Sigmoid colon (tissue), 7 donors: ENCODE measurements around the gene POTEF. TPM values are rescaled to one million over a fixed set of nuclear protein-coding genes. Genes with fewer than 3 reads are reported as not detected.
"Not testable (repeated sequence)": the region's sequence is repeated elsewhere in the genome, so short reads cannot be mapped to it uniquely, and the experiment has no call there.

ENCODE experiments used
- DNase-seq: peaks from one replicate; pipeline ENCODE4 v3.0.0-alpha.2; 2019
- H3K27ac ChIP-seq, 4 donors: fragments of 200-600 bp; sonication (generic); one replicate each; pipeline ENCODE4 v1.5.1; 2016 to 2019; ENCODE audit warnings: mild to moderate bottlenecking in 1 of 4
- H3K27me3 ChIP-seq, 3 donors: fragments of 200-600 bp; sonication (generic); one replicate each; pipeline ENCODE4 v1.5.1; 2019; ENCODE audit warnings: mild to moderate bottlenecking in 1 of 3
- H3K36me3 ChIP-seq, 4 donors: fragments of 200-600 bp; sonication (generic); one replicate each; pipeline ENCODE4 v1.5.1; 2016 to 2019
- H3K4me1 ChIP-seq, 4 donors: fragments of 200-600 bp; sonication (generic); one replicate each; pipeline ENCODE4 v1.5.1; 2017 to 2019
- H3K4me3 ChIP-seq, 4 donors: fragments of 200-600 bp; sonication (generic); one replicate each; pipeline ENCODE4 v1.5.1; 2017 to 2019; ENCODE audit warnings: mild to moderate bottlenecking in 2 of 4, moderate library complexity in 1 of 4
- H3K9me3 ChIP-seq, 4 donors: fragments of 200-600 bp in 3 of 4; sonication (generic) in 3 of 4; one replicate each; pipeline versions ENCODE4 v1.5.1 to v1.6.1; 2013 to 2019
- CTCF ChIP-seq, 4 experiments: fragments of 450-650 bp in 3 of 4; fragments of 200-600 bp in 1 of 4; IDR thresholded peaks; one replicate each; pipeline ENCODE4 v1.5.1; 2016 to 2019; ENCODE audit warnings: antibody characterized with exemption in 4 of 4, mild to moderate bottlenecking in 3 of 4, moderate library complexity in 2 of 4
- EP300 ChIP-seq, 4 donors: sonication (generic); formaldehyde crosslinking; IDR thresholded peaks; one replicate each; pipeline ENCODE4 v1.6.1; 2017; ENCODE audit warnings: antibody characterized with exemption in 4 of 4
- POLR2A ChIP-seq, 2 donors: fragments of 450-650 bp; IDR thresholded peaks; one replicate each; pipeline ENCODE4 v1.6.1; 2016; ENCODE audit warnings: antibody characterized with exemption in 2 of 2, mild to moderate bottlenecking in 2 of 2, moderate library complexity in 2 of 2
- POLR2AphosphoS5 ChIP-seq, 4 donors: sonication (generic); formaldehyde crosslinking; IDR thresholded peaks; one replicate each; pipeline ENCODE4 v1.6.1; 2017; ENCODE audit warnings: antibody characterized with exemption in 4 of 4
- WGBS, 2 donors: extraction: QIAGEN DNeasy Blood & Tissue Kit; methylation state at CpG; one replicate each; pipeline ENCODE4 v1.1.7; 2013; 5-methylcytosine and 5-hydroxymethylcytosine counted together
- intact Hi-C: fragments of 100-400 bp; cut with DNase I; formaldehyde crosslinking; loops from one replicate; pipeline ENCODE4 v1.15.1; 2023
- polyA plus RNA-seq, 3 donors: library from polyadenylated mRNA; stranded (reverse); fragments of 200-250 nt; gene quantifications; one replicate each; pipeline ENCODE4 v1.2.3, GENCODE V29; 2013
- total RNA-seq, 4 donors: library from RNA; depleted of rRNA; stranded (reverse); fragments of >200 nt; gene quantifications; one replicate each; pipeline ENCODE4 v1.1.0, GENCODE V29; 2016
- donor health status: healthy with polysubstance abuse.
- donor health status: Bipolar disorder and iron deficiency.
- donor health status: healthy.

POTEF gene
- total and polyA plus RNA-seq, 7 donors, result not detected

DNA sequence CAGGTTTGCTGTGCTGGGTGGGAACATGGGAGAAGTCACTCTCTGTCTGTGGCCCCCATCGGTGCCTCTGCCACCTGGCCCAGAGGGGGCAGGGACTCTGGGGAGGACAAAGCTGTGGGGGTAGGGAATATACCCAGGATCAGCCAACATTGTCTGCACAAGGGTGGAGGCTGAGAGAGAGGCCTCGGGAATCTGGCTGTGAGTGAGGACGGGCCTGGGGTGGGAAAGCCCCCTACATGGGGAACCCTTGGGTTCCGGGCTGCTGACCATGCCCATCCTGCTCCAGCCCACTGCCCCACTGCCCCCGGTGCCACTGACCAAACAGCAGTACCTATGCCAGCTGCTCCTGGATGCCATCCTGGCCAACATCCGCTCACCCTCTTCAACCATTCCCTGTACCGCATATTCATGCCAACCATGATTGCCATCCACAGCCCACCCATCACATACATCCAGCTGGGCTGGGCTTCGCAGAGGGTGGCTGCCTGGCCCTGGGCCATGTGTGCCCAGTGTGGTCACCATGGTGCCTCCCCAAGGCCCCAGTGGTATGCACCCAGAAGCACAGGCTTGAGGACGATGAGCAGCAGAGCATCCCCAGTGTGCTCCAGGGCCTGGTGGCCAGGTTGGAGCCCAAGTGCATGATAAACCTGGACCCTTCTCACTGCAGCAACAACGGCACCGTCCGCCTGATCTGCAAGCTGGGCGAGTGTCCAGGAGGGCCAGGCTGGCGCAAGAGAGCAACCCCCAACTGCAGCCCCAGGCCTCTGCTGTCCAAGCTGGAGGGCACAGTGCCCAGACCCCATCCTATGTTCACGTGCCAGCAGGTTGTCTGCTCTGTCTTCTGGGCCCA, 6.9 kb upstream of the POTEF start:
- H3K4me1 ChIP-seq, result no peaks in the 10 kb centered on the region
- intact Hi-C loops, result no loop called here
- no peaks in the 10 kb centered on the region for H3K36me3 ChIP-seq
- H3K9me3 ChIP-seq, result no peaks in the 10 kb centered on the region
- DNase-seq, result peak; percentile 57
- no peak overlapping the region for H3K4me3 ChIP-seq
- TF ChIP-seq POLR2A (IDR thresholded peaks at IDR 0.05) (no peak), POLR2AphosphoS5 (IDR thresholded peaks at IDR 0.05) (no peak), CTCF (IDR thresholded peaks at IDR 0.05) (no peak), EP300 (IDR thresholded peaks at IDR 0.05) (no peak)
- H3K27ac ChIP-seq, result no peak overlapping the region
- H3K27me3 ChIP-seq, result no peaks in the 10 kb centered on the region
- 89 to 93% methylated on average over 15 of the region's 15 CpGs for WGBS, 2 donors

DNA sequence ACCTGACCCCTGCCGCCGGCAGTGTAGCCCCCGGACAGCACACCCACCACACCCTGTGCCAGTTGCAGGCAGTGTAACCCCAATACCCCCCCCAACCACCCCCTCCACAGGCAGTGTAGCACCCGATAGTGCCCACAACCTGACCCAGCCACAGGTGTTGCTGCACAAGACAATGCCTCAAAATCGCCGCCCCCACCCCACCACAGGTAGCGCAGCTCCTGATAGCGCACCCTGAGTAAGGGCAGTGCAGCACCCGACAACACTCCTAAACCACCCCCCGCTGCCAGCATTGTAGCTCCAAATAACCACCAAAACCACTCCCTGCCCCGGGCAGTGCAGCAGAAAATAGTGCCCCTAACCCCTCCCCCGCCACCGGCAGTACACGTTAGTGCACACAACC, 558 bp downstream of the POTEF start:
- H3K4me1 ChIP-seq, H3K36me3 ChIP-seq, H3K27me3 ChIP-seq, H3K4me3 ChIP-seq, intact Hi-C loops, H3K9me3 ChIP-seq, H3K27ac ChIP-seq: not testable (repeated sequence)
- DNase-seq, result peak; percentile 32
- WGBS, 2 donors, result 80 to 92% methylated on average over 11 to 14 of the region's 14 CpGs

DNA sequence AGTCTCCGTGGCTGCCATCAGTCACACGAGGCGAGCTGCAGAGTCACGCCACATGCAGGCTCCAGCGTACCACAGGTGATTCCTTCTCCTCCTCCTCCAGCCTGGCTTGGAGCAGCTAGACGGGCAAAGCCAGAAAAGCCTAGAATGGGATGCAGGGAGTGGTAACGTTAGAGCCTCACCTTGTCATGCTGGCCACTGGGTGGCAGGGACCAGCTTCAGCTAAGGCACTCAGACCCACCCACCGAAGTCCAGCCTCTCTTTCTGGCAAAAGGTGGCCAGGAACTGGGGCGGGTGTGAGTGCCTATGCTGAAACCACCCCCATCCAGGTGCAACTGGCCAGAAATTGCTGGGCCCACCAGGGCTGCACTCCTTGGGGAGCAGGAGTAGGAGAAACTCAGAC, 1.3 kb downstream of the POTEF start:
- H3K4me3 ChIP-seq, H3K27ac ChIP-seq, H3K36me3 ChIP-seq, H3K4me1 ChIP-seq, H3K27me3 ChIP-seq, intact Hi-C loops, DNase-seq, H3K9me3 ChIP-seq: not testable (repeated sequence)
- WGBS, 2 donors, result 71% methylated on average over 3 of the region's 9 CpGs; no CpG with 5 or more reads in 1 of the 2 donors

- intact Hi-C loops, H3K27me3 ChIP-seq, H3K4me1 ChIP-seq, H3K9me3 ChIP-seq, H3K4me3 ChIP-seq, H3K36me3 ChIP-seq, H3K27ac ChIP-seq, DNase-seq: not testable (repeated sequence)
- WGBS, 2 donors, result 92 to 94% methylated on average over 35 to 38 of the region's 45 CpGs
These were observed 8.1 kb downstream of the POTEF start for GRCh38 chr2:130120924-130121323.

- DNase-seq, intact Hi-C loops, H3K27me3 ChIP-seq, H3K27ac ChIP-seq, H3K36me3 ChIP-seq, H3K9me3 ChIP-seq, H3K4me1 ChIP-seq, H3K4me3 ChIP-seq: not testable (repeated sequence)
- WGBS, 2 donors, result 66 to 78% methylated on average over 8 of the region's 8 CpGs
These were observed 26.2 kb downstream of the POTEF start for GRCh38 chr2:130102597-130103363.

DNA sequence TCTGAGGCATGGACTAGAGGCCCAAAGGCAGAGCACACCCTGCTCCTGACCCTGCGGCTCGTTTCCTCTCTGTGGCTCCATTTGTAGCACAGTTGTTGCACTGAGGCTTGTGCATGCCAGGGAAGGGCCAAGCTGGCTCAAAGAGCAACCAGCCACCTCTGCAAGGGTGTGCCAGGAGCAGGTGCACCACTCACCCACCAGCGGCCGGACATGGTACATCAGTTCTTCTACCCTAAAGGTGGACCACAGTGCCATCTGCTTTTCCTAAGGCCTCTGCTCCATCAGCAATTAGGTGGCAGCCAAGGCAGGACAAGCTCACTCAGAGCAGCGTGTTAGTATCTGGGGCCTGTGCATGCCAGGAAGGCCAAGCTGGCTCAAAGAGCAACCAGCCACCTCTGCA, 66.4 kb downstream of the POTEF start:
- H3K9me3 ChIP-seq, H3K4me3 ChIP-seq, H3K27ac ChIP-seq, intact Hi-C loops, H3K4me1 ChIP-seq, H3K36me3 ChIP-seq, H3K27me3 ChIP-seq: not testable (repeated sequence)
- DNase-seq, result peak; percentile 69
- WGBS, 2 donors, result 79 to 88% methylated on average over 4 to 5 of the region's 5 CpGs

DNA sequence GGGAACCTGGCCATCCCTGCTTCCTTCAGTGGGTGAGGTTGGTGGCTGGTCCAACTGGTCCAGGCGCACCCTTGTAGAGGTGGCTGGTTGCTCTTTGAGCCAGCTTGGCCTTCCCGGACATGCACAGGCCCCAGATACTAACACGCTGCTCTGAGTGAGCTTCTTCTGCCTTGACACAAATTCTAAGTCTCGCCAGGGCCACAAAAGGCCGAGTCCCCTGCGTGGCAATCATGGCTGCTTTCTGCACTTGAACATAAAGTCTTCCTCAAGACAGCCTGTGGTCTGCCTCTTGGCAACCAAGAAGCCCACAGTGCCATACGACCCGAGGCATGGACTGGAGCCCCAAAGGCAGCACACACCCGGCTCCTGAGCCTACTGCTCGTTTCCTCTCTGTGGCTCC, 69.0 kb downstream of the POTEF start:
- DNase-seq, H3K4me1 ChIP-seq, H3K27ac ChIP-seq, H3K9me3 ChIP-seq, H3K4me3 ChIP-seq, H3K36me3 ChIP-seq, intact Hi-C loops, H3K27me3 ChIP-seq: not testable (repeated sequence)
- WGBS, 2 donors, result 89 to 91% methylated on average over 6 of the region's 10 CpGs

GRCh38 chr2:130056336-130056735, 72.7 kb downstream of the POTEF start:
- WGBS, 2 donors, result 19 to 55% methylated on average over 5 to 6 of the region's 7 CpGs
- H3K27ac ChIP-seq, DNase-seq, H3K4me1 ChIP-seq, H3K9me3 ChIP-seq, H3K27me3 ChIP-seq, intact Hi-C loops, H3K36me3 ChIP-seq, H3K4me3 ChIP-seq: not testable (repeated sequence)

DNA sequence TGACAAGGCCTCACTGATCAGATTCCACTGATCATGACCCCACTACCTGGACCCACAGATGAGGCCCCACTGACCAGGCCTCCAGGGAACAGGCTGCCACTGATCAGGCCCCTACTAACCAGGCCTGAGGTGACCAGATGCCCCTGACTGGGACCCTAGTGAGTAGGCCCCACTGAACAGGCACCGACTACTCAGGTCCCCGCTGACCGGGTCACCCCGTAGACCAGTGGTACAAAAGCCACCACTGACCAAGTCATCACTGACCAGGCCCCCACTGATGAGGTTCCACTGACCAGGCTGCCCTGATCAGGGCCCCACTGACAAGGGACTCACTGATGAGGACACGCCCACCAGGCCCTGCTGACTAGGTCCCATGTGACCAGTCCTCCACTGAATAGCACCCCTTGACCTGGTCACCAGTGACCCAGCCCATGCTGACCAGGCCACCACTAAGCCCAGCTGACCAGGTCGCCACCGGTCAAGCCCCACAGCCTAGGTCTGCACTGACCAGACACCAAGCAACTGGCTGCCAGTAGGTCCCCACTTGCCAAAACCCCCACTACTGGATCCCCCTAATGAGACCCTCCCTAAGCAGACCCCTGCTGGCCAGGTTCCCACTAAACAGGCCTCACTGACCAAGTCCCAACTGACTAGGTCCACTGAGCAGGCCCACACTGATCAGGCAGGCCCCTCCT, 75.7 kb downstream of the POTEF start:
- H3K27ac ChIP-seq, H3K27me3 ChIP-seq, DNase-seq, H3K9me3 ChIP-seq, intact Hi-C loops, H3K4me3 ChIP-seq, H3K4me1 ChIP-seq, H3K36me3 ChIP-seq: not testable (repeated sequence)
- 95 to 97% methylated on average over 7 of the region's 7 CpGs for WGBS, 2 donors

DNA sequence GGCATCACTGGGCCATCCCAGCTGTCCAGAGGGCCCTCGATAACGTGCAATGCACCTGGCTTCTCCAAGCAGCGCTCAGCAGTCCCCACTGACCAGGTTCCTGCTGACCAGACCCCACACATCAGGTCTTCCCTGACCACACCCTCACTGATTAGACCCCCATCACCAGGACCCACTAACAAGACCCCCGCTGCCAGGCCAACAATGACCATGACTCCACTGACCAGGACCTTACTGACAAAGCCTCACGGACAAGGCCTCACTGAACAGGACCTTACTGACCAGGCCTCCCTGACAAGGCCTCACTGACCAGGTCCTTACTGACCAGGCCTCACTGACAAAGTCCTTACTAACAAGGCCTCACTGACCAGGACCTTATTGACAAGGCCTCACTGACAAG, 76.6 kb downstream of the POTEF start:
- WGBS, 2 donors, result 90 to 94% methylated on average over 3 of the region's 5 CpGs
- DNase-seq, result not testable (repeated sequence)

DNA sequence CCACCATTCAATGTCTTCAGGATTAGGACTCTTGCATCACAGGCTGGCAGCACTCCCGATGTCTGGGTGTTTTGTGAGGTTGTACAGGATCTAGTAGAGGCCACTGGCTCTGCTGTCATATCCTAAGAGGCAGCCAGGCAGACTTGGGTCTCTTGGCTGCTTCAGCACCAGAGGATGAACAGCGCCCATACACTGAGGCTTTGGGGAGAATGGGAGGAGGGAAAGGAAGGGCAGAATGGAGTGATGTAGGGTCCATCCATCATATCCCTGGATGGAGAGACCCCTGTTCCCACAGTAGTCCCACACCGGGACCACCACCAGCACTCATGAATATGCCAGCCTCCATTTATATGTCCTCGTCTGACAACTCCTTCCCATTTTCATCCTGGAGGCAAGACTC, 80.6 kb downstream of the POTEF start:
- H3K36me3 ChIP-seq, H3K4me3 ChIP-seq, H3K4me1 ChIP-seq, DNase-seq, H3K27me3 ChIP-seq, intact Hi-C loops, H3K9me3 ChIP-seq, H3K27ac ChIP-seq: not testable (repeated sequence)
- 41 to 64% methylated on average over 1 of the region's 4 CpGs for WGBS, 2 donors

More for the DNA sequence above, 76.6 kb downstream of the POTEF start:
- H3K4me1 ChIP-seq, H3K4me3 ChIP-seq, intact Hi-C loops, H3K27me3 ChIP-seq, H3K36me3 ChIP-seq, H3K27ac ChIP-seq, H3K9me3 ChIP-seq: not testable (repeated sequence)
